ENCODE results near the gene STAMBPL1.
A peak's percentile ranks its signal among the peaks of the same experiment; 100 is the strongest.

STAMBPL1 gene

DNA sequence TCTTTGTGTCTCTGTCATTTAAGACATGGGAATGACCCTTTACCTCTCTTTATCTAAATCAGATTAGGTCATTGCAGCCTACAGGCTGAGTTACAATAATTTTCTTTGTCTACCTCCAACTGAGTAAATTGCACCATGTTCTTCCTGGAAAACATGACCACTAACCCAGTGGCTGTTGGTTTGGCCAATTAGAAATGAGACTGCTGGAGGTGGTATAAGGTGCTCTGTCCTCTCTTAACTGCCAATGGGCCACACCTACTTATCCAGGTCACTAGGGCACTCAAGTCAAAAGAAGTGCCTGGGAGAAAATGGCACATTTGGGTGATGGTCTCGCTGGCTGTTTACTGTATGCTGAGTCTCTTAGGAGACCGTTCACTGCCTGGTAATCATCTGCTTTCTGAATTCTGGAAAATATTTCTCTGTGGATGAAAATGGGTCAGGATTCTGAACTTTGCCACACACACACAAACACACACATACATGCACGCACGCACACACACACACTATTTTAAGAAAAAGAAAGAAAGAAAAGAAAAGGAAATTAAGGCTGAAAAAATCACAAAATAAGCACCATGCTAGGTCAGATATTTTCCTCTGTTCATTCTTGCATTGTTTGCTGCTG, 16.4 kb downstream of the STAMBPL1 start:
- no peak for DNase-seq

DNA sequence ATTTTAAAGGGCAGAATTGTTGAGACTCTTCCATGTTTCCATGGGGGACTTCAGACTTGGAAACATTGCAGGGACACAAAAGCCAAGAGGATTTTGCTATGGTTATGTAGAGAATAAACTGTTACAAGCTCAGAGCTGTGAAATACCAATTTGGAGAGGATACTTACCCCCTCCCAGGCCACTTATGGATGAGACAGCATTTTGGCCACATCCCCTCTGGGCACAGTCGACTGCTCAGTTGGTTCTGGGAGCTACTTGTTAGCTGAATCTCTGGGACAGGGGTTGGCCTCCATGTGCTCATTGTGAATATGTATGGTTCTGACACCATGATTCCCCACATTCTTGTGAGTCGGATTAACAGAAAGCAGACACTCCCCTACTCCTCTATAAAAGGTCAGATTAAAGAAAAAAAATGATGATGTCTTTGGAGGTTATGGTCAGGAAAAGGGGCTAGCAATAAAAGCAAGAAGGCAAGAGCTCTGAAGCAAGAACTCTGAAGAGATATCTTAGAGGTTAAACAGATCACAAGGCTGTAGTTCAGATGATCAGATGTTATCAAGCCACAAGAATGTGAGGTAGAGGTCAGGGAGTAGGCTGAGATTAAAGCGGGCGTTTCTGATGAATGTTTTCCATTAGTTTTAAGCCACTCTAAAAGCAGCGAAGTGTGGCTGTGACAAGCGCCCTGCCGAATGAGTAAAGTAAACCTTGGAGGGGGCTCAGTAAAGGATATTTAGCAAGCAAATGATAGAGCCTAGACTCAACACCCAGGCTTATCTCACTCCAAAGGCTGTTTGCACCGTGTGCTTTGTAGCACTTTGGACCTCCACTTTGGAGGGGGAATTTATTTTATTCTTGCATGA, 17.2 kb downstream of the STAMBPL1 start:
- DNase-seq: no peak

DNA sequence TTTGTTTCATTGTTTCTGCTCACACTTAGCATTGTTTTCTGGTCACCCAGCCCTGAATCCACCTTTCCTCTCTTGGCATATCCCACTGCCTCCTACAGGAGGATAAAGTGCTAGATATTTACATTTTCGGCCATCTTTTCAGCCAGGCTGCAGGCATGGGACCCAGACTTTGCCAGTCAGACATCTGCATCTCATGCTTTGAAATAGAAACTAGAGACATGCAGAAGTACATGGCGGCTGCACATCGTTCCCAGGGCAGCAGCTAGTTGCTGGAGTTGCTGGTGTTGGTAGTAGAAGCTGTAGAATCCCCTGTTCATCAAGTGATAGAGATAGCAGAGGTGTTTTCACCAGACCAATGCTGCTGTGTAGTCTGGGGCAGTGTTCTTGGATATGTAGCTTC, 18.7 kb downstream of the STAMBPL1 start:
- DNase-seq: no peak

DNA sequence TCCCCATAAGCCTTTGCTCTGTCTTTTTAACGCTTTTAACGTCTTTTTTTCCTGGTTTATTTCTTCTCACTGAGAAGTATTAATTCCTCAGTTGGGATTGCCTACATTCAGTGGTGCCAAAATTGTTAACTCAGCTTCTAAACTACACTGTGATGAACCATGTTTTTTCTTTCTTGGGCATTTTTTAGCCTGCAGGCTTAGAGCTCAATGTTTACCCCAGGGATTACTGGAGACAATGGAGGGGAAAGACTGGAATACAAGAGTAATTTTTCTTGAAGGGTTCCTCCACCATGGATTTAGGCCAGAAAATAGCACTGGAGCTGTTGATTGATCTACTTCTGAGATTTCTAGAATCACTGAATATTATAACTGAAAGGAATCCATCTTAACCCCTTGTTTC, 19.8 kb downstream of the STAMBPL1 start:
- DNase-seq: no peak

DNA sequence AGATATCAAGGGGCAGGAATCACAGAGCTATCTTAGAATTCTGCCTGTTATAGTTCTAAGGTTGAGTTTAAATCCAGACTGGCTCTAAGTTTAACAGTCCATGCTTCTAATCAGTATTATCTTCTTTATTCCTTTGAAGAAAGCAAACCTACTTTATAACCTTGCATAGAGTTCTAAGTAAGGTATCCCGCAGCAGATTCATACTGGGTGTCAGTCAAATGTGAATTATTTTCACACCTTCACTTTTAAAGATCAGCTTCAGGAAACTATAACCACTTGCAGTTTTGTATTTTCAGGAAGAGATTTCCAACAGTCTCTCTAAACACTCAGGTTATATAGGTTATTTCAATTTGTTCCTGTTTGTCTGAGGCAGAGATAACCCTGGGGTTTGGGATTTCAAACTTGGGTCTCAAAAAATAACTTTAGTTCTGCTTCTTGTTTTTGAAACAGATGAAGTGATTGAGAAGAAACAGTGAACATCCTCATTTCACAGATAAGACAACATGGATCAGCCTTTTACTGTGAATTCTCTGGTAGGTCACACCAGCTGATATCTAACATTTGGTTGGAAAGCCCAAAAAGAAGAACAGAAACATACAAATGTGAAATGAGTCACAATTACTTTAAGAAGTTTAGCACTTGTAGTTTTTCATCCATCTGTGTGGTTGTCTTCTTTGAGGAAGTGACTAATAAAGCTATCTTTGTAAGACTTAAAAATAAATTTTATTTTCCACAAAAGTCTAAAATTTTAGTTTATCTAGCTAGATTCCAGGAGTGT, 21.4 kb downstream of the STAMBPL1 start:
- DNase-seq: peak in 1 of 2 donors; percentile 31

DNA sequence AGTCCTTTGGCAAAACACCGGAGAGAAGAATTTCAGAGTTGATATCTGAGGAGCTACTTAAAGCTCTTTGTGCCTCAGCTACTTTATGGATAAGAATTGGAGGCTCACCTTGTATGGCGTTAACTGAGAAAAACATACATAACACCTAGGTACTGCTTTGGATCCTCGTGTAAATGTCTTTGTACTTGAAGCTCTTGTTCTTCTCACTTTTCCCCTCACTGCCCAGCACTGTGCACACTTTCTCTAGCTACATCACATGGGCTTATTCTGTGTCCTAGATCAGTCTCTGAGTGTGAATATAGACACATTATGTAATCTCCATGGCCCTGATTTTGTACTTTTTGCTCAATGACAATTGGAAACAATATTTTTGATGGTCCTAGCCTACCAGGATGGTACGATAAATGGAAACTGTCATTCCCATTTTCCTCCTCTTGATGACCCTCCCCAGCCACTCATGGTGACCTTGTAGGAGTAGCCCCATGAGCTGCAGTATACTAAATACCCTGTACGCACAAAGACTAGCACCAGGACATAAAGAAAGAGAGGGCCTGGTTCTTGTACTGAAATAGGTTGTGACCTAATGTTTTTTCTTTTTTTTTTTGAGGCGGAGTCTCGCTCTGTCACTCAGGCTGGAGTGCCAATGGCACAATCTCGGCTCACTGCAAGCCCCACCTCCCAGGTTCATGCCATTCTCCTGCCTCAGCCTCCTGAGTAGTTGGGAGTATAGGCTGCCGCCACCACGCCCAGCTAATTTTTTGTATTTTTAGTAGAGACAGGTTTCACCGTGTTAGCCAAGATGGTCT, 22.1 kb downstream of the STAMBPL1 start:
- no peak for DNase-seq

DNA sequence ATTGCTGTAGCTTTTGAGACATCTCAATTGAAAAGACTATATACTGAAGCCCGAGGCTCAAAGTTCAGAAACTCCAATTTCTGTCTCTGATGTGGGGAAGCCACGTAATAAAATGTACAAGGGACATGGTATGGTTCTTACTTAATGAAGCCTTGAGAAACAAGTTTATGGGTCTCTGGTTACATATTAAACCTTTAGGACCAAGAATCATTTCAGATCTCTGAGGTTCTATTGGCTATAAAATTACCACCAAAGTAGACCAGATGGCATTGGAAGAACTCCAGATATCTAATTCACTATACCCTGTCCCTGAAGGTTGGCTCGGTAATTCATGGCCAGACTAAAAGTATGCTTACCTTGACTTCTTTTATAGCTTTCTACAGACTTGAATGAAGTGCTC, 23.7 kb downstream of the STAMBPL1 start:
- no peak for DNase-seq

DNA sequence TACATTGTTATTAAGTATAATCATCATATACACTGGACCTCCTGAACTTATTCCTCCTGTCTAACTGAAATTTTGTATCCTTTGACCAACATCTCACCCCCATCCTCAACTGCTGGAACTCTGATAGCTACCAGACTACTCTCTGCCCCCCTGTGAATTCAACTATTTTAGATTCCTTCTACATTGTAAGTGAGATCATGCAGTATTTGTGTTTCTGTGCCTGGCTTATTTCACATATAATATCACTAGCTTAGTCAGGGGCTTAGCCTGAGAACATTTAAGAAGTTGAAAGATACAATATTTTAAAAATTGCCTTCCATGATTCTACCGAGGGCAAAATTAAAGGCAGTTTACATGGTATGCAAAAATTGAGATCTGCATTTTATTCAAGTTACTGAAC, 26.9 kb downstream of the STAMBPL1 start:
- DNase-seq: no peak

DNA sequence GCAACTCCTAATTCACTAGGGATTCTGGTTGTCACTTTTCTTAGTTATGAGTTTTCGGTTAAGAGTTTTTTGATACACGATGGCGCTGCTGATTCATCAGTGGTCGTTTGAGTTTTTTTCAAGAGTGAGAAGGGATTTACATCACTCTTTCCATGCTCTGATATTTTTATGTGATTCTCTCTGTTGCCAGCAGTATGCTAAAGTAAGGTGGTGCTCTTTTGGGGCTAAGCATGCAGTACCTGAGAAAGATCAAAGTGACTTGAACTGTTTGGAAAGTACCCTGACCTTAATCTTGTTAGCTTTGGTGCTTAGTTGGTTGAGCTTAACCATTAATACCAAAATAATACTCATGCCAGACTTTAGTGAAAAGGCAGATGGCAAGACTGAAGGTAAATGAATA, 28.1 kb downstream of the STAMBPL1 start:
- no peak for DNase-seq

DNA sequence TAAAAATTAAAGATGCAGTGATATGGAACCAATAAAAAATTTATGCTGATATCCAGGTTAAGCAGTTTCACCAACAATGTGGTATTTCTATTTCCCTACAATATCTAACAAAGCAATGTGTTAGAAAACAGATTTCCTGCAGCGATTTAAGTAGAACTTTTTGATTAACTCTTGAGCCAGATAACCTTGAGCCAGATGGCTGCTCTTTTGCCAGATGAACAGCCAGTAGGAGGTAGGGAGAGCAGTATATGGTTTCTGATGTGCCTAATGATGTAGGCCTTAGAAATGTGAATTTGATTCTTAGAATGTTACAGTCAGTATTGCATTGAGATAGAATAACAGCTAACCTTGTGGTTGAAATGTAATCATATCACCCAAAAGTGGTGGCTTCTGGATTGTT, 31.1 kb downstream of the STAMBPL1 start:
- no peak for DNase-seq

DNA sequence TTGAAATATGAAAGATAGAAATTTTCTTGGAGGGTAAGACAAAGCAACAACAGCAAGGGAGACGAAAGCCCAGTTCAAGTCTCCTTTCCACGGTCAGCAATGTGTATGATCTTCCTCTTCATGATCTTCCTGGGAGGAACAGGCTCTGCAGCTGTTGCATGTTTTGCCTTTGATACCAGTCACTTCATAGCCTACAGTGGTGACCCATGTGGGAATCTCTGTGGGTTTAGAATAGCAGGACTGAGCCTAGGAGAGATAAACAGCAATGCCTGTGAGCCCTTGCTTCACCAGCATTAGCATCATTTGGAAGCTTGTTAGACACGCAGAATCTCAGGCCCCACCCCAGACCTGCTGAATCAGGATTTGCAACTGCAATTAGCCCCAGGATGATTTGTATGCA, 31.8 kb downstream of the STAMBPL1 start:
- DNase-seq: no peak

DNA sequence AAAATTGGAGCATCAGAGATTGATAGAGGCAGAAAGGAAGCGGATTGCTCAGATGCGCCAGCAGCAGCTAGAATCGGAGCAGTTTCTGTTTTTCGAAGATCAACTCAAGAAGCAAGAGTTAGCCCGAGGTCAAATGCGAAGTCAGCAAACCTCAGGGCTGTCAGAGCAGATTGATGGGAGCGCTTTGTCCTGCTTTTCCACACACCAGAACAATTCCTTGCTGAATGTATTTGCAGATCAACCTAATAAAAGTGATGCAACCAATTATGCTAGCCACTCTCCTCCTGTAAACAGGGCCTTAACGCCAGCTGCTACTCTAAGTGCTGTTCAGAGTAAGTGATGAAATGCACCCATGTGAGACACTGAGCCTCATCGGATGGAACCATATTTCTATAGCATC, 33.1 kb downstream of the STAMBPL1 start:
- no peak for DNase-seq

DNA sequence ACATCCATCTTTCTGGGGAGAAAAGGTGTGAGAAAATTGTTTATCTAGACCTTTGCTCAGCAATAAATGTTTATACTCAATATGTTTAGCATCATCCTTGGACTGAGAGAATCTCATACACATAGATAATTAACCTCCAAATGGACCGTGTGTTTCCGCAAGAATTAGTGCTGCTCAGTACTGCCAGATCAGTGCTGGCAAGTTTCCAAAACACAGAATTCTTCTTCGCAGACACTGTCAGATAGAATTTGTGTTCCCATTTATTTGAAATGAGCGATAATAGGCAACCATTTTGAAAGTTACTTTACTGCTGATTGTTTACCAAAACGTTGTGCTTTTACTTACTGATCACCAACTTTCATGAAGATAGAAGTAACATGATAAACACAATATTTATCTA, 33.7 kb downstream of the STAMBPL1 start:
- DNase-seq: no peak

DNA sequence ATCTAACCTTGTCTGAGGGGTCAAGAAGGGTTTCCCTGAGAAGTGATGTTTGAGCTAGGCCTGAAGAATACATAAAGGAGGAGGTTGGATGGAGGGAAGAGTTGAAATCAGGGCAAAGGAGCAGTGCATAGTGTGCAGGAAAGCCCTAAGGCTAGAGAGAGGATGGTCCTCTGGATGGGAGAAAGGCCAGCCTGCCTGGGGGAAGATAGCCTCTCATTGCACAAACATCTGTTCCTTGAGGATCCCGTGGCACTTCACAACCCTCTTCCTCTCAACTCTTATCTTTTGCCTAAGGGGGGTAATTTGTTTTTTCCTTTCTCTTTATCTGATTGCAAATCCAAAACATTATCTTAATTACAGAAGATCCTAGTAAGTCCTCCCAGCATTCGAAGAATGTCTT, 35.7 kb downstream of the STAMBPL1 start:
- no peak for DNase-seq

DNA sequence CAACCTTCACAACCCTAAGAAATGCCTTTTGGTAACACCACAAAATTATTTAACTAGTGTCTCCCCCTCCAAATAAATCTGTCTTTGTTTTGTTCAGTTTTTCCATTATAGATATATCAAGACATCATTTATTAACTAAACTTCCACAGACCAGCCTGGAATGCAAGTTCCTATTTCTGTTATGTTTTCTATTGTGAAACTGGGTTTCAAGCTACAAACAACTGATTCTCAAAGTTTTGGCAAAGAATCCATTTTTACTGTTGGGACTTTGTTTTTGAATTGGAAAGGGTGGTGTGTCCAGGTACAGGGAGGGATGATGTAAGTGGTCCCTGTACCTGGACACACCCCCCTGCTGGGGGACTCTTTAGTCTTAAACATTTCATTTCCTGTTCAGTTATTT, 36.2 kb downstream of the STAMBPL1 start:
- no peak for DNase-seq

DNA sequence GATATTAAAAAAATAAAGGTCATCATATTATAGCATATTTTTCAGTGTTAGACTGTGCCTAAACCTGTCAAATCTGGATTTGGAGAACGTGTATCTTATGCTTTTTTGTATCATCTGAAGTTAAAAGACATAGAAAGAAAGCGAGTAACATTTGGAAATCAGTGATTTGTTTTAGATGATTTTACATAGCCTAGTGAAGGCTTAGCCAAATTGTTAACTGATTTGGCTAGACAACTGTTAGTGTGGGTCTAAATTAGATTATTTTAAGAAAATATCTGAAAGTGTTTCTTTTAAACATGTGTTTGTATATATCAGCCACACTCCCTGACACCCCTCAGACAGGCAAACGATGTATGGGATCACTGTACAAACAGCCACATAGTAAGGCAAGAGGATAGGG, 36.9 kb downstream of the STAMBPL1 start:
- no peak for DNase-seq

DNA sequence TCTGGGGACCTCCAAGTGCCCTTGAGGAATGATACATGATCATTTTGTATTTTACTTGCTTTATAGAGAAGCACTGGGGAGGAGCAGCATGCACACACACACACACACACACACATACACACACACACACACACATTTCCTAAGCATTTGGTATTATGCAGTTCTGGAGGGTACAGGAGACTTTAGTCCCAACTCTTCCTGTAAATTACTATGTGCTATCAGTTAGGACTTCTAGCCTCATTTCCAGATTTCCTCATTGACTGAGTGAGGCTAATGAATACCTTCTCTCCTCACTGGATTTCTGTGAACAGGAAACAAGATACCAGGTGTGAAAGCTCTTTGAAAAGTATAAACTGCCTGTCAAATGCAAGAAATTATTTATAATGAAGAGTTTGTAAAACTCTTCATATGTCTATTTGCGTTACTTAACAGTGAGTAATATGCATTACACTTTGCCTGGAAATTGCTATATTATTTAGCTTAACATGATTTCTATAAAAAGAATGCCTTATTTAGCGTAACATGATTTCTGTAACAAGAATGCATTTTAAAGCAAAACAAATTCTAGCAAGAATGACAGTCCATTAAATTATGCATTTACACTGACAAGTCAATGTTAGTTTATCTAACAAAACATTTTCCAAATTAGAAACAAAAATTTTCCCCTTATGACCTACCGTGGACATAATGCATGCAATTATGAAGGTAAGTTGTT, 38.3 kb downstream of the STAMBPL1 start:
- no peak for DNase-seq

DNA sequence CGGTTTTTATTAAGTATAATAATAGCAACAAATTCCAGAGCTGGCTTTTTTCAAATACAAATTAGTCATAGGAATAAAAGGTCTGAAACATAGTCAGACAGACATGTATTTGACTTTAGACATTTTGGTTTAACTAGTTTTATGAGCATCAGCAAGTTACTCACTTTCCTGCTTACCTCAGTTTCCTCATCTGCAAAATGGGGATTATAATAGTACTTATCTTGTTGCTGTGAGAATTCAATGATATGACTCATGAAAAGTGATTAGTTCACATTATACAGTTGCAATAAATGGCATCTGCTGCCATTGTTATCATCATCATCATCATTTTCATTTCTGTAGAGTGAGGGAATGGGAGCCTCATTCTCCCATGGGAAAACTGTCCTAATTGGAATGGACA, 39.0 kb downstream of the STAMBPL1 start:
- DNase-seq: no peak

DNA sequence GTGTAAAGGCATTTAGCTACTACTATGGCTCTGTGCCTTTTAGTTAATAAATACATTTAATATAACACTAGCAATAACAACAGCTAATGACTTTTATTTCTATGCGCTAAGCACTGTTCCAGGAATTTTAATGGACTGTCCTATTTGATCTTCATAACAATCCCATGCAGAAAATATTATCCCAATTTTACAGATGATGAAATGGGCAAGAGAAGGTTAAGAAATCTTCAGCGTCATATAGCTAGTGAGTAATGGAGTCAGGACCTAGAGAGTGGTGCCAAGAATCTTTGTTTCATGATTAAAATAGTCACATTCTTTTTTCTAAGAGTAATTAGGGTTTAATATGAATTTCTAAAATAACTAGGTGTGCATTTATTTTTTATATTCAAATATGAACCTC, 40.2 kb downstream of the STAMBPL1 start:
- DNase-seq: no peak

DNA sequence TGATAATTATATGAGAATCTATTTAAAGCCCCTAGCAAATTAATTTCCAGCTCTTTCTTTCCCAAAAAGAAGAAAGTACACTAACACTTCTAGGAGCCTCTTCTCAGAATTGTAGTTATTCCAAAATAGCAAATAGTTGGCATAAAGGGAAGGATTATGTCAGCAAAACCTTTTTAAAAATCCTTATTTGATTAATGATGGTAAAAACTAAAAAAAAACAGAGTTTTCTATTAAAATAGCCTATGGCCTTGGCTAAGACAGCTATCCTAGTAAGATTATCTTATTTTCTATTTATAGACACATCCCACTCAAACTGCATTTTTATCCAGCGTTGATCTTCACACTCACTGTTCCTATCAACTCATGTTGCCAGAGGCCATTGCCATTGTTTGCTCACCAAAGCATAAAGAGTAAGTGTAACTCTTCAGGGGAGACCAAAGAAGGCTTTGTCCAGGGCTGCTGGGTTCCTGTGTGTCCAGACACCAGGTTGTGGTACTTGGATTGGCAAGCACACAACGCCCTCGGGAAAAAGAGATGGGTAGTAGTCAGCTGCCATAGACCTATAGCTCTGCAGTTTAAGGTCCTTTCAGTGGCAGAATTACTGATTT, 41.0 kb downstream of the STAMBPL1 start:
- no peak for DNase-seq

DNA sequence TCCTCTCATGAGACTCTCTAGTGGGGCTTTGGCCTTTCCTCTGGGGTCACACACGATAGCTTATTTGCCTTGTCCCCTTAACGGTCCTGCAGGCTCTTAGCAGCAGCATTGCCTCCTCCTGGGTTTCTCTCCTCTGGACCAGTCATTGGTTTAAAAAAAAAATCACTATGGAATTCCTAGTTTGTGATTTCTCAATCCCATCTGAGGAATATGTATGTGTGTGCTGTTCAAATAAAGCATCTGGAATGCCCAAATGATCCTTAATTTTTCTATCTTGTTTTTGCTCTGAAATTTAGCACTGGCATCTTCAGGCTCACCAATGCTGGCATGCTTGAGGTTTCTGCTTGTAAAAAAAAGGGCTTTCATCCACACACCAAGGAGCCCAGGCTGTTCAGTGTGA, 42.0 kb downstream of the STAMBPL1 start:
- DNase-seq: no peak

DNA sequence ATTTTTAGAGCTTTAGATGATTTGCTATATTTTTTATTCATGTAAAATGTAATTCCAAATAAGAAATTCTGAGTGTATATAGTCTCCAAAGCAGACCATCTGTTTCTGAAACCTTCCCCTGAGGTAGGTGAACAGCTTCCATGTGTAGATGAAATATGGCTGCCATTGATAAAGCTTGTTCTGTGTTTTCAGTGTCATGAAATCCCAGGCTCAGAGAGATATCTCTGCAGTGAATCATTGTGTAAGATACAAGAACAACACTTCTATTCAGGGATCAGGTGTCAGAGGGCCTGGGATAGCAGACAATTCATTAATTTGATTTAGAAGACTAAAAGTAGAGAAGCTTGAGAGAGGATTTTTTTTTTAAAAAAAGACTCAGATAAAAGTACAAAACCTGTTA, 43.5 kb downstream of the STAMBPL1 start:
- DNase-seq: no peak

Measured in CD4-positive, alpha-beta T cell treated with Interleukin-4 for 1 hour (primary cell).